Measurements from ENCODE around the gene TMC3. TPM values are rescaled to one million over a fixed set of nuclear protein-coding genes. Genes with fewer than 3 reads are reported as not detected.

Gene TMC3
- total and polyA plus RNA-seq, 9 of the 15 experiments (the other 6 are each of a cell fraction or from before 2014, with no cell fraction given) = 0.01 to 0.14 TPM; not detected in 7

DNA sequence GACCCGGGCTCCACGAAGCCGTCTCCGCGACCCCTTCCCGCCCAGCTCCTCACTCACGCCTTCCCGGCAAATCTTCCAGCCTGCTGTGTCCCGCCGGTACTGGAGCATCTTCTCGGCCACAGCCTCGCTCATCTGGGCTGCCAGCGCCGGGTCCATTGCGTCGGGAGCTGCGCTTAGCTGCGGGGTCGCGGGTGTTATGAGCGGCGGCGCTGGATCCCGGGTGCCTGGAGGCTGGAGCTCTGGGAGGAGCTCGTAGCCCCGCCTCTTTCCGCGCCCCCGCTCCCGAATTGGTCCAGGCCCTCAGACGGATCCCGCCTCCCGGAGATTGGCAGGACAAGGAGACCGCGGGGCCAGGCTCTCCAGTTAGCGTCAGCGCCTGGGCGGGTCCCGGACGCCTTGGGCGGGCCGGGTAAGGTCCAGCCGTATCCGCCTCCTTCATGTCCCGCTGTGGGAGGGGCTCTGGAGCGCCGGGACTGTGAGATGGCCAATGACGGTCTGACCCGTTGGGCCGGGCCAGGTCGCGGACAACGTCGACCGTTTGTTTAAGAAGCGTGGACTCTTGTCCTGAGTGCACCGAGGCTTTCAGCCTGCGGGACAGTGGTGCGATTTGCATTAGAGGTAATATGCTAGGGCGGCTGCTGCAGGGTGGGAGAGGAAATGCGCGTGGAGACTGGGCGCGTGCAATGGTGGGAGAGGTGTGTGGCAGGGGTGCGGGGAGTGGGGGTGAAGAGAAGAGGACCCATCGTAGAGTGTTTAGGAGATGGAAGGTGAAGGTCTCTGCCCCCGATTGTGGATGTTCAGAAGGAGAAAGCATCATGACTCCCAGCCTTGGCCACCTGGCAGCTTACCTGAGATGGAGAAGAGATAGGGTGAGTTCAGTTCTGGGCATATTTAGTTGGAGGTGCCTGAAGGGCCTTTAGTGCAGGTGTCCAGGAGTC, 49.8 kb downstream of the TMC3 start, which contains the start of gene STARD5 (continued):
- TF ChIP-seq, protein P1, sequence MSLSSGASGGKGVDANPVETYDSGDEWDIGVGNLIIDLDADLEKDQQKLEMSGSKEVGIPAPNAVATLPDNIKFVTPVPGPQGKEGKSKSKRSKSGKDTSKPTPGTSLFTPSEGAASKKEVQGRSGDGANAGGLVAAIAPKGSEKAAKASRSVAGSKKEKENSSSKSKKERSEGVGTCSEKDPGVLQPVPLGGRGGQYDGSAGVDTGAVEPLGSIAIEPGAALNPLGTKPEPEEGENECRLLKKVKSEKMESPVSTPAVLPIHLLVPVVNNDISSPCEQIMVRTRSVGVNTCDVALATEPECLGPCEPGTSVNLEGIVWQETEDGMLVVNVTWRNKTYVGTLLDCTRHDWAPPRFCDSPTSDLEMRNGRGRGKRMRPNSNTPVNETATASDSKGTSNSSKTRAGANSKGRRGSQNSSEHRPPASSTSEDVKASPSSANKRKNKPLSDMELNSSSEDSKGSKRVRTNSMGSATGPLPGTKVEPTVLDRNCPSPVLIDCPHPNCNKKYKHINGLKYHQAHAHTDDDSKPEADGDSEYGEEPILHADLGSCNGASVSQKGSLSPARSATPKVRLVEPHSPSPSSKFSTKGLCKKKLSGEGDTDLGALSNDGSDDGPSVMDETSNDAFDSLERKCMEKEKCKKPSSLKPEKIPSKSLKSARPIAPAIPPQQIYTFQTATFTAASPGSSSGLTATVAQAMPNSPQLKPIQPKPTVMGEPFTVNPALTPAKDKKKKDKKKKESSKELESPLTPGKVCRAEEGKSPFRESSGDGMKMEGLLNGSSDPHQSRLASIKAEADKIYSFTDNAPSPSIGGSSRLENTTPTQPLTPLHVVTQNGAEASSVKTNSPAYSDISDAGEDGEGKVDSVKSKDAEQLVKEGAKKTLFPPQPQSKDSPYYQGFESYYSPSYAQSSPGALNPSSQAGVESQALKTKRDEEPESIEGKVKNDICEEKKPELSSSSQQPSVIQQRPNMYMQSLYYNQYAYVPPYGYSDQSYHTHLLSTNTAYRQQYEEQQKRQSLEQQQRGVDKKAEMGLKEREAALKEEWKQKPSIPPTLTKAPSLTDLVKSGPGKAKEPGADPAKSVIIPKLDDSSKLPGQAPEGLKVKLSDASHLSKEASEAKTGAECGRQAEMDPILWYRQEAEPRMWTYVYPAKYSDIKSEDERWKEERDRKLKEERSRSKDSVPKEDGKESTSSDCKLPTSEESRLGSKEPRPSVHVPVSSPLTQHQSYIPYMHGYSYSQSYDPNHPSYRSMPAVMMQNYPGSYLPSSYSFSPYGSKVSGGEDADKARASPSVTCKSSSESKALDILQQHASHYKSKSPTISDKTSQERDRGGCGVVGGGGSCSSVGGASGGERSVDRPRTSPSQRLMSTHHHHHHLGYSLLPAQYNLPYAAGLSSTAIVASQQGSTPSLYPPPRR (CRISPR knock-in tag; IDR thresholded peaks at IDR 0.05; ENCODE audit: borderline replicate concordance) = no peak
- TF ChIP-seq TOE1 (IDR thresholded peaks at IDR 0.05; ENCODE audit: borderline replicate concordance) (no peak), TOE1 (CRISPR knock-in tag; IDR thresholded peaks at IDR 0.05; ENCODE audit: borderline replicate concordance, low read depth) (no peak), ADNP (tag; IDR thresholded peaks at IDR 0.05) (no peak), CCNT2 (IDR thresholded peaks at IDR 0.05; ENCODE audit: borderline replicate concordance, extremely low read depth, insufficient read length, low read depth, low read length) (peak; percentile 37), ZNF551 (CRISPR knock-in tag; IDR thresholded peaks at IDR 0.05) (no peak), SRF (CRISPR knock-in tag; IDR thresholded peaks at IDR 0.05) (peak in 1 of 2 experiments; percentile 63; a peak in 1 of 4 replicates), CHD2 (IDR thresholded peaks at IDR 0.05; ENCODE audit: low read depth, low read length) (peak; percentile 45; the same call in 1 of the 2 replicates), ZFX (CRISPR knock-in tag; IDR thresholded peaks at IDR 0.05) (no peak), SP1 (CRISPR knock-in tag; IDR thresholded peaks at IDR 0.05) (peak; percentile 91), RAD21 (CRISPR knock-in tag; conservative IDR thresholded peaks at IDR 0.05 in 1 of 2, IDR thresholded peaks at IDR 0.05 in 1 of 2) (no peak), MAFF (IDR thresholded peaks at IDR 0.05; ENCODE audit: low read length) (no peak), ZNF263 (CRISPR knock-in tag; IDR thresholded peaks at IDR 0.05; ENCODE audit: borderline replicate concordance) (0 out of 2 replicates have a peak, but pooled peaks have one; percentile 17), RBM34 (IDR thresholded peaks at IDR 0.05; ENCODE audit: borderline replicate concordance, insufficient read depth, low read length) (no peak), ZBTB7A (IDR thresholded peaks at IDR 0.05; ENCODE audit: borderline replicate concordance, control insufficient read depth, low read depth, low read length) (peak; percentile 54; the same call in 1 of the 2 replicates), CXXC5 (CRISPR knock-in tag; IDR thresholded peaks at IDR 0.05) (peak; percentile 47; the same call in 1 of the 2 replicates)
- TF ChIP-seq, protein P2, sequence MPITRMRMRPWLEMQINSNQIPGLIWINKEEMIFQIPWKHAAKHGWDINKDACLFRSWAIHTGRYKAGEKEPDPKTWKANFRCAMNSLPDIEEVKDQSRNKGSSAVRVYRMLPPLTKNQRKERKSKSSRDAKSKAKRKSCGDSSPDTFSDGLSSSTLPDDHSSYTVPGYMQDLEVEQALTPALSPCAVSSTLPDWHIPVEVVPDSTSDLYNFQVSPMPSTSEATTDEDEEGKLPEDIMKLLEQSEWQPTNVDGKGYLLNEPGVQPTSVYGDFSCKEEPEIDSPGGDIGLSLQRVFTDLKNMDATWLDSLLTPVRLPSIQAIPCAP (CRISPR knock-in tag; IDR thresholded peaks at IDR 0.05; ENCODE audit: borderline replicate concordance) = no peak
- TF ChIP-seq, protein P3, sequence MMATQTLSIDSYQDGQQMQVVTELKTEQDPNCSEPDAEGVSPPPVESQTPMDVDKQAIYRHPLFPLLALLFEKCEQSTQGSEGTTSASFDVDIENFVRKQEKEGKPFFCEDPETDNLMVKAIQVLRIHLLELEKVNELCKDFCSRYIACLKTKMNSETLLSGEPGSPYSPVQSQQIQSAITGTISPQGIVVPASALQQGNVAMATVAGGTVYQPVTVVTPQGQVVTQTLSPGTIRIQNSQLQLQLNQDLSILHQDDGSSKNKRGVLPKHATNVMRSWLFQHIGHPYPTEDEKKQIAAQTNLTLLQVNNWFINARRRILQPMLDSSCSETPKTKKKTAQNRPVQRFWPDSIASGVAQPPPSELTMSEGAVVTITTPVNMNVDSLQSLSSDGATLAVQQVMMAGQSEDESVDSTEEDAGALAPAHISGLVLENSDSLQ (IDR thresholded peaks at IDR 0.05) = peak; percentile 98
- TF ChIP-seq, protein P4, sequence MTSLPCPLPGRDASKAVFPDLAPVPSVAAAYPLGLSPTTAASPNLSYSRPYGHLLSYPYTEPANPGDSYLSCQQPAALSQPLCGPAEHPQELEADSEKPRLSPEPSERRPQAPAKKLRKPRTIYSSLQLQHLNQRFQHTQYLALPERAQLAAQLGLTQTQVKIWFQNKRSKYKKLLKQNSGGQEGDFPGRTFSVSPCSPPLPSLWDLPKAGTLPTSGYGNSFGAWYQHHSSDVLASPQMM (CRISPR knock-in tag; IDR thresholded peaks at IDR 0.05) = no peak
